ENCODE data around the gene CRYGD. TPM values are rescaled to one million over a fixed set of nuclear protein-coding genes. Genes with fewer than 3 reads are reported as not detected.
"Not testable (repeated sequence)": the region's sequence is repeated elsewhere in the genome, so short reads cannot be mapped to it uniquely, and the experiment has no call there.

The CRYGD gene
- 0.52 TPM for polyA plus RNA-seq
- long read RNA-seq, donor 1 = 0 reads
- long read RNA-seq, donor 2, partial matches to known transcripts = 0 of 1 reads
- long read RNA-seq, donor 2, other reads (novel, unspliced or antisense) = 0 of 1 reads
- long read RNA-seq, donor 3 = 0 reads
- long read RNA-seq, donor 4 = 0 reads
- long read RNA-seq, donor 5 = 0 reads
- long read RNA-seq, donor 6 = 0 reads
- long read RNA-seq, donor 7 = 0 reads
- long read RNA-seq, donor 8 = 0 reads
- long read RNA-seq, donor 9 = 0 reads
- long read RNA-seq, donor 10 = 0 reads
- long read RNA-seq, donor 11 = 0 reads

DNA sequence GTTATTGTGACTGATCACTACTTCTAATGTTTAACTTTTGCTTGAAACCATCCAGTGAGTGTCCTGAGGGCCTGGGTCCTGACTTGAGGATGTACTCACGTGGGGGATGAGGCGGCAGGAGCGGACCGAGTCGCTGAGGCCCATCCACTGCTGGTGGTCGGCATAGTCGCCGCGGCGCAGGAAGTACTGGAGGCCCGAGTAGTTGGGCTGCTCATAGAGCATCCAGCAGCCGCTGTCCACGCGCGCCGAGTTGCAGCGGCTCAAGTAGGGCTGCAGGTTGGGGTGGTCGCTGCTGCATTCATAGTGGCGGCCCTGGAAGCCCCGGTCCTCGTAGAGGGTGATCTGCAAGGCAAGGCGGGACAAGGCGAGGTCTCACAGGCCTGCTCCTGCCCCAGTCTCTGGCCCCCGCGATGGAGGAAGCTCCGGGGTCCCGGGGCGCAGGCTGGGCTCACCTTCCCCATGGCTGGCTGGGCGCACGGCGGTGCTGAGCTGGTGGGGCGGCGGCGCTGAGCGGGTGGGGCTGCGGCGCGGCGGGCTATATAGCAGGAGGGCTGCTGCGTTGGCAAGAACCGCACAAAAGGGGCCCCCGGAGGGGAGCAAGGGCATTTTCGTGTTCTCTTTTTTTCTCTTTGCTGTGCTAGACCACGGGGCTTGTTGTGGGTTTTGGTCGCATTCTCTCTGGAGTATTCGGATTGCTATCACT is at the start of gene CRYGD:
CRYGD (minus strand) TSS at position 512 of the 703 bp plus-strand sequence; CDS start at position 461, 51 bp downstream.
- Histone ChIP-seq H3K4me3 (ENCODE audit: low read length) (peak within 1 kb of the TSS; percentile 25), H3K4me1 (ENCODE audit: control insufficient read depth, insufficient read depth, low read length) (peaks cover 16% of the 10 kb centered on the region)
- H3K9me3 ChIP-seq (ENCODE audit: control insufficient read depth, low read depth, low read length); H3K27me3 ChIP-seq (ENCODE audit: control insufficient read depth, insufficient read depth, low read length); H3K27ac ChIP-seq (ENCODE audit: low read length); H3K36me3 ChIP-seq (ENCODE audit: control insufficient read depth, insufficient read depth, low read length): not testable (repeated sequence)
- peak in 1 of 2 donors; percentile 26 for DNase-seq
- no CpG with 5 or more reads among the region's 46 CpGs for WGBS (ENCODE audit: insufficient coverage, low lambda C conversion rate)

DNA sequence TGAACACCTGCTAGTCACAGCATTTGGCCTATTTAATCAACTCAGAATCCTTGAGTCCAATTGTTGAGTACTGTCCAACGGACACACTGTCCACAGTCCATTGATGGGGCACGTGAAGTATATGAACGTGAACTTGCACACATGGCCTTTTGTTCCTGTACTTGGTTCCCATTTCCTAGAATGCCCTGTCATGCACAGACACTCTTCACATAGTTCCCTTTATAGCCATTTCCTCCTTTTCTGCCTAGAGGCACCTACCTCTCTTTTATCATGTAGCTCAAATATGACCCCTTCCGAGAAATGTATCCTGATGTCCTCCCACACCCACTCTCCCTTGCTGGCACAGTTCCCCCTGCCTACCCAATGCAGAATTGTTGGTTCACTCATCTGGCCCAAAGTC is 47.8 kb upstream of the CRYGD start:
- no peak overlapping the region for H3K4me3 ChIP-seq (ENCODE audit: low read length)
- DNase-seq = no peak
- H3K36me3 ChIP-seq (ENCODE audit: control insufficient read depth, insufficient read depth, low read length) = no peaks in the 10 kb centered on the region
- H3K27ac ChIP-seq (ENCODE audit: low read length) = no peak overlapping the region
- no peaks in the 10 kb centered on the region for H3K27me3 ChIP-seq (ENCODE audit: control insufficient read depth, insufficient read depth, low read length)
- H3K4me1 ChIP-seq (ENCODE audit: control insufficient read depth, insufficient read depth, low read length) = no peaks in the 10 kb centered on the region
- H3K9me3 ChIP-seq (ENCODE audit: control insufficient read depth, low read depth, low read length) = peaks cover 3% of the 10 kb centered on the region
- no CpG with 5 or more reads among the region's 4 CpGs for WGBS (ENCODE audit: insufficient coverage, low lambda C conversion rate)

DNA sequence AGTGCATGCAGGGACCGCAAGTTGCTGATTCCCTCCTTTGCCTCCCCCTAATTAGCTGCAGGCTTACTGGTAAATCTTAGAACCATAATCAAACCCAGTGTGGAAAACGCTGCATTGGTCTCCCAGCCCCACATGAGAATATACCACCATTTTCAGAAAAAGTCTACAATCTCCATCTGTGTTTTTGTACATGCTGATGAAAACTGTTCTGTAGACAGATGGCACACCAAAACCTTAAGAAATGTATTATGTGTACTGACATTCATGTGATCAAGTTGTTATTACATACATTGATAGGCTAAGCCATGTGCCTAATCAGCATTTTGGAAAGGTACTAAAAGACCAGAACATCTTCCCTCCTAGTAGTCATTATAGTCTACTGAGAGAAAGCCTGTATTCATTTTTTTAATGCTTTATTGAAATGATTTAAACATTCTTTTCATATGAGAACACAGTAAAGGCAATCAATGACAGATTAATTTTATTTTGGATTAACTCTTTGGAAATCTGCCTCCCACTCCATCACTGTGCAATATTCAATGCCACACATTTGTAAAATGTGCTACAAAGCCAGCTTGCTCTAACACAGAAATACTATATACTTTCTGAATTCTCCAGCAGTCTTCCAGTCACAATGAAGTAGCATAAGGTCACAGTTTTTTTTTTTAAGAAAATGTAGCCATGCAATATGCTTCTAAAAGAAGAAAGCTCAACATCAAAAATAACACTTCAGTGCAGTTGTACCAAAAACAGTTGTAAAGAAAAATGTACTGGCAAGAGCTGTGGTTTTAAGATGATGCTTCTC is 40.8 kb upstream of the CRYGD start:
- no CpG with 5 or more reads among the region's 2 CpGs for WGBS (ENCODE audit: insufficient coverage, low lambda C conversion rate)
- H3K4me1 ChIP-seq (ENCODE audit: control insufficient read depth, insufficient read depth, low read length) = no peaks in the 10 kb centered on the region
- no peaks in the 10 kb centered on the region for H3K36me3 ChIP-seq (ENCODE audit: control insufficient read depth, insufficient read depth, low read length)
- DNase-seq = no peak
- no peak overlapping the region for H3K27ac ChIP-seq (ENCODE audit: low read length)
- no peaks in the 10 kb centered on the region for H3K27me3 ChIP-seq (ENCODE audit: control insufficient read depth, insufficient read depth, low read length)
- no peak overlapping the region for H3K4me3 ChIP-seq (ENCODE audit: low read length)
- no peaks in the 10 kb centered on the region for H3K9me3 ChIP-seq (ENCODE audit: control insufficient read depth, low read depth, low read length)

DNA sequence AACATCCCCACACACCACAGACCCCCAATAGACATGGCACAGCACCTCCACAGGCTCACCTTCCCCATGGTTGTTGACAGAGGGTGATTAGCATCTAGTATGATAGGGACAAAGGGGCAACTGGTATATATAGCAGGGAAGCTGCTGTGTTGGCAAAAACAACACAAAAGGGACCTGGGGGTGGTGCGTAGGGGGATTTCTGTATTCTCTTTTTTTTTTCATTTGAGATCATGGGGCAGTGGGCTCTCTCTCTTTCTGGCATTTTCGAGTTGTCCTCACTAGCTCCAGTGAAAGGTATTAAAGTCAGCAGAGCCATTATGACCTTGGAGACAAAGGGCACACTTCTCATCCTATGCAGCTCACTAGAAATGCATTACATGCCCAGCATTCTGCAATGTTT is 39.2 kb upstream of the CRYGD start, which contains the start of gene CRYGA:
CRYGA (minus strand) TSS at position 101 of the 400 bp plus-strand sequence; CDS start at position 68, 33 bp downstream.
- H3K4me3 ChIP-seq (ENCODE audit: low read length) = no peak within 1 kb of the TSS
- WGBS (ENCODE audit: insufficient coverage, low lambda C conversion rate) = 80% methylated on average over 1 of the region's 2 CpGs
- no peaks in the 10 kb centered on the region for H3K27me3 ChIP-seq (ENCODE audit: control insufficient read depth, insufficient read depth, low read length)
- no peaks in the 10 kb centered on the region for H3K9me3 ChIP-seq (ENCODE audit: control insufficient read depth, low read depth, low read length)
- no peaks in the 10 kb centered on the region for H3K4me1 ChIP-seq (ENCODE audit: control insufficient read depth, insufficient read depth, low read length)
- H3K36me3 ChIP-seq (ENCODE audit: control insufficient read depth, insufficient read depth, low read length) = no peaks in the 10 kb centered on the region
- no peak for DNase-seq
- no peak within 1 kb of the TSS for H3K27ac ChIP-seq (ENCODE audit: low read length)

DNA sequence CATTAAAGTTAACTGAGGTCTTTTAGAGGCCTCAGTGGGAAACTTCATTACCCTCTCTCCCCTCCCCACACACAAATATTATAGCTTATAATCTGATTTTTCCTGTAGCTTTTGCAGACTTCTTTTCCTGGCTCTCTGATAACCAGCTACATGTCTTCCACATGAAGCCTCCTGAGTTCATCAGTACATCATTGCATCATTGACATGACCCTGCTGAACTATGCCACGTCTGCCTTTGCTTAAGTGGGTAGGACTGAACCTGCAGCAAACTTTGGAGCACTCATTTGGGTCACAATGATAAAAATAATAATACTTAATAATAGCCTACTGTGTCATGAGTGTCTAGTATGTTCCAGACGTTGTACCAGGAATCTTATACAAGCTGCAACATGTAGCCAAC is 32.1 kb upstream of the CRYGD start:
- no CpG with 5 or more reads among the region's 2 CpGs for WGBS (ENCODE audit: insufficient coverage, low lambda C conversion rate)
- DNase-seq = no peak
- Histone ChIP-seq H3K27me3 (ENCODE audit: control insufficient read depth, insufficient read depth, low read length) (no peaks in the 10 kb centered on the region), H3K4me3 (ENCODE audit: low read length) (no peak overlapping the region), H3K36me3 (ENCODE audit: control insufficient read depth, insufficient read depth, low read length) (no peaks in the 10 kb centered on the region), H3K9me3 (ENCODE audit: control insufficient read depth, low read depth, low read length) (no peaks in the 10 kb centered on the region), H3K27ac (ENCODE audit: low read length) (no peak overlapping the region), H3K4me1 (ENCODE audit: control insufficient read depth, insufficient read depth, low read length) (no peaks in the 10 kb centered on the region)

DNA sequence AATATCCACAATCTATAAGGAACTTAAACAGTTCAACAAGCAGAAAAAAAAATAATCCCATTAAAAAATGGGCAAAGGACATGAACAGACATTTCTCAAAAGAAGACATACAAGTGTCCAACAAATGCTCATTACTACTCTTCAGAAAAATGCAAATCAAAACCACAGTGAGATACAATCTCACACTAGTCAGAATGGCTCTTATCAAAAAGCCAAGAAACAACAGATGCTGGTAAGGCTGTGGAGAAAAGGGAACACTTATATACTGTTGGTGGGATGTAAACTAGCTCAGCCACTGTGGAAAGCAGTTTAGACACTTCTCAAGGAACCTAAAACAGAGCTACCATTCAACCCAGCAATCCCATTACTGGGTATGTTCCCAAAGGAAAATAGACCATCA is 28.8 kb upstream of the CRYGD start:
- no peaks in the 10 kb centered on the region for H3K4me1 ChIP-seq (ENCODE audit: control insufficient read depth, insufficient read depth, low read length)
- no peak overlapping the region for H3K27ac ChIP-seq (ENCODE audit: low read length)
- no peaks in the 10 kb centered on the region for H3K36me3 ChIP-seq (ENCODE audit: control insufficient read depth, insufficient read depth, low read length)
- H3K27me3 ChIP-seq (ENCODE audit: control insufficient read depth, insufficient read depth, low read length) = no peaks in the 10 kb centered on the region
- no peak for DNase-seq
- no peaks in the 10 kb centered on the region for H3K9me3 ChIP-seq (ENCODE audit: control insufficient read depth, low read depth, low read length)
- H3K4me3 ChIP-seq (ENCODE audit: low read length) = no peak overlapping the region

DNA sequence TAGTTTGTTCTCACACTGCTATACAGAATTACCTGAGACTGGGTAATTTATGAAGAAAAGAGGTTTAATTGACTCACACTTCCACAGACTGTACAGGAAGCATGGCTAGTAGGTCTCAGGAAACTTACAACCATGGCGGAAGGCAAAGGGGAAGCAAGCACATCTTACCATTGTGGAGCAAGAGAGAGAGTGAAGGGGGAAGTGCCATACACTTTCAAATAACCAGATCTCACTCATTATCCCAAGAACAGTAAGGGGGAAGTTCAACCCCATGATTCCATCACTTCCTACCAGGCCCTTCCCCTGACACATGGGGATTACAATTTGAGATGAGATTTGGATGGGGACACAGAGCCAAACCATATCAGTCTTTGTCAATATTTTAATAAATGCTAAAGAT is 26.6 kb upstream of the CRYGD start:
- H3K4me3 ChIP-seq (ENCODE audit: low read length) = no peak overlapping the region
- no peaks in the 10 kb centered on the region for H3K27me3 ChIP-seq (ENCODE audit: control insufficient read depth, insufficient read depth, low read length)
- H3K36me3 ChIP-seq (ENCODE audit: control insufficient read depth, insufficient read depth, low read length) = no peaks in the 10 kb centered on the region
- H3K27ac ChIP-seq (ENCODE audit: low read length) = no peak overlapping the region
- no peaks in the 10 kb centered on the region for H3K4me1 ChIP-seq (ENCODE audit: control insufficient read depth, insufficient read depth, low read length)
- WGBS (ENCODE audit: insufficient coverage, low lambda C conversion rate) = no CpG with 5 or more reads among the region's 1 CpG
- DNase-seq = no peak
- no peaks in the 10 kb centered on the region for H3K9me3 ChIP-seq (ENCODE audit: control insufficient read depth, low read depth, low read length)

DNA sequence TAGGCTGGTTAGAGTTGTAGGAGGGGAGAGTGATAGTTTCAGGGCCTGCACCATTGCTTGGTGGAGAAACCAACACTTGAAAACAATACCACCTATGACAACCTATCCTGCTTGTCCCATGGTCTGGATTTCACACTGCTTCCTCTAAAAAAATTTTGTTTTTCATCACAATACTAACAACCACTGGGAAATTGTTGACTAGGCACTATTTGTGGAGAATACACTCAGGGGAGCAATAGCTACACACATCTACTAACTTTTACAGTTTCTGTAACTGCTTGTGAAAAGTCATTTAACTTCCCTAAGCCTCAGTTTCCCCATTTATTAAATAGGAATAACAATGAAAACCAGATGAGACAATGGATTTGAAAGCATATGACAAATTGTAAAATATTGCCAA is 25.8 kb upstream of the CRYGD start:
- Histone ChIP-seq H3K27ac (ENCODE audit: low read length) (no peak overlapping the region), H3K36me3 (ENCODE audit: control insufficient read depth, insufficient read depth, low read length) (no peaks in the 10 kb centered on the region), H3K27me3 (ENCODE audit: control insufficient read depth, insufficient read depth, low read length) (no peaks in the 10 kb centered on the region), H3K9me3 (ENCODE audit: control insufficient read depth, low read depth, low read length) (no peaks in the 10 kb centered on the region), H3K4me1 (ENCODE audit: control insufficient read depth, insufficient read depth, low read length) (no peaks in the 10 kb centered on the region), H3K4me3 (ENCODE audit: low read length) (no peak overlapping the region)
- no peak for DNase-seq

DNA sequence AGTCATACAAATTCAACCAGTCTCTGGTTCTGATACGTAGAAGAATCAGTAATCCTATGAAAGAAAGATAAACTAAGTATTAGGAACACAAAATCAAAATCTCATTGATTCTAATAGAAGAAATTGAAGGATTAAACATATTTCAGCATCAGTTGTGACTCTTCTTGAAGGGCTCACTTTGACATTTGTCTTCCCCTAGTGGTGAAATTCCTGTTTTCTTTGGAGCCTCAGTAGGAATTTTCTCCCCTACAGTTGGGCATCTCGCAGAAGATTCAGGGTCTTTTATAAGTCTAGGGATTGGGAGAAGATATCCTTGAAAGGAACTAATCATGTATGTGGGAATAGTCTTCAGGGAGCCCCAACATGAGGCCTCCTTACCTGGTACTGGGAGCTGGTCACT is 24.5 kb upstream of the CRYGD start:
- Histone ChIP-seq H3K9me3 (ENCODE audit: control insufficient read depth, low read depth, low read length) (no peaks in the 10 kb centered on the region), H3K4me3 (ENCODE audit: low read length) (no peak overlapping the region), H3K27me3 (ENCODE audit: control insufficient read depth, insufficient read depth, low read length) (no peaks in the 10 kb centered on the region), H3K36me3 (ENCODE audit: control insufficient read depth, insufficient read depth, low read length) (no peaks in the 10 kb centered on the region), H3K4me1 (ENCODE audit: control insufficient read depth, insufficient read depth, low read length) (no peaks in the 10 kb centered on the region), H3K27ac (ENCODE audit: low read length) (no peak overlapping the region)
- 100% methylated on average over 1 of the region's 2 CpGs for WGBS (ENCODE audit: insufficient coverage, low lambda C conversion rate)
- DNase-seq = no peak

DNA sequence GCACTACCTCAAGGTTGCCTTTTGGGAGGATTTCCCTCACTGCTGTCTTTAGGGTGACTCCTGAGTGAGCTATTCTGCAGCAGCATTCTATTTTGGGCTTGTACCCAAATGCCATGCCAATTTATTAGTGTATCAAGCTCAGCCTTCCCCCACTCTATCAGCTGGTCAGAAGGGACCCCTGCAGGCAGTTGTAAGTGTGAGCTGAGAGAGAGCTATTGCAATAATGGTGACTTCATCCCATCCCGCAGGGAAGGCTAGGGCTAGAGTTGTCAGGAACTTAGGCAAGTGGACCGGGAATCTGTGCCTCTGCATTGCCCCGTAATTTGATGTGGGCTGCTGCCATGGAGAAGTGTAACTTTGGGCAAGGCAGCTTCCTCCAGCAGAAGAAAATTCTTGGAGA is 23.4 kb upstream of the CRYGD start:
- no peaks in the 10 kb centered on the region for H3K27me3 ChIP-seq (ENCODE audit: control insufficient read depth, insufficient read depth, low read length)
- H3K27ac ChIP-seq (ENCODE audit: low read length) = no peak overlapping the region
- no peak overlapping the region for H3K4me3 ChIP-seq (ENCODE audit: low read length)
- no CpG with 5 or more reads among the region's 3 CpGs for WGBS (ENCODE audit: insufficient coverage, low lambda C conversion rate)
- H3K36me3 ChIP-seq (ENCODE audit: control insufficient read depth, insufficient read depth, low read length) = no peaks in the 10 kb centered on the region
- no peaks in the 10 kb centered on the region for H3K9me3 ChIP-seq (ENCODE audit: control insufficient read depth, low read depth, low read length)
- no peaks in the 10 kb centered on the region for H3K4me1 ChIP-seq (ENCODE audit: control insufficient read depth, insufficient read depth, low read length)
- no peak for DNase-seq

Data from large intestine (tissue), 12 donors.